ENCODE data around the gene DDX1.

GRCh38 chr2:15582710-15583357 is 8.8 kb upstream of the DDX1 start:
- TF ChIP-seq, protein P1, sequence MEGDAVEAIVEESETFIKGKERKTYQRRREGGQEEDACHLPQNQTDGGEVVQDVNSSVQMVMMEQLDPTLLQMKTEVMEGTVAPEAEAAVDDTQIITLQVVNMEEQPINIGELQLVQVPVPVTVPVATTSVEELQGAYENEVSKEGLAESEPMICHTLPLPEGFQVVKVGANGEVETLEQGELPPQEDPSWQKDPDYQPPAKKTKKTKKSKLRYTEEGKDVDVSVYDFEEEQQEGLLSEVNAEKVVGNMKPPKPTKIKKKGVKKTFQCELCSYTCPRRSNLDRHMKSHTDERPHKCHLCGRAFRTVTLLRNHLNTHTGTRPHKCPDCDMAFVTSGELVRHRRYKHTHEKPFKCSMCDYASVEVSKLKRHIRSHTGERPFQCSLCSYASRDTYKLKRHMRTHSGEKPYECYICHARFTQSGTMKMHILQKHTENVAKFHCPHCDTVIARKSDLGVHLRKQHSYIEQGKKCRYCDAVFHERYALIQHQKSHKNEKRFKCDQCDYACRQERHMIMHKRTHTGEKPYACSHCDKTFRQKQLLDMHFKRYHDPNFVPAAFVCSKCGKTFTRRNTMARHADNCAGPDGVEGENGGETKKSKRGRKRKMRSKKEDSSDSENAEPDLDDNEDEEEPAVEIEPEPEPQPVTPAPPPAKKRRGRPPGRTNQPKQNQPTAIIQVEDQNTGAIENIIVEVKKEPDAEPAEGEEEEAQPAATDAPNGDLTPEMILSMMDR (IDR thresholded peaks at IDR 0.05): no peak
- TF ChIP-seq POLR2AphosphoS5 (IDR thresholded peaks at IDR 0.05; ENCODE audit: insufficient read depth in 1 of 2, low read depth in 1 of 2): no peak
